PC-9 (cell line): ENCODE results near the gene NPBWR2. TPM values are rescaled to one million over a fixed set of nuclear protein-coding genes. Genes with fewer than 3 reads are reported as not detected.

Source experiments
- BruUV-seq: library from RNA; stranded (reverse); fragments of 400-500 nt; replicated peaks from 2 replicates; lab custom pipeline; 2021; lab: Mats Ljungman, UMichigan
- CTCF ChIA-PET: fragments of 300-600 bp; sonication (Branson Sonifier 250); formaldehyde crosslinking; loops from one replicate; lab custom pipeline; 2022; ENCODE audit warnings: antibody characterized with exemption; lab: Charles Lee
- POLR2A ChIA-PET: fragments of 300-600 bp; sonication (Branson Sonifier 250); formaldehyde crosslinking; loops from one replicate; lab custom pipeline; 2022; ENCODE audit warnings: antibody characterized with exemption; ENCODE audit not compliant: unreplicated experiment; lab: Charles Lee
- DNase-seq, 2 experiments: peaks; one replicate each; pipeline versions ENCODE4 v3.0.0 to v3.0.0-alpha.2; 2015 to 2022; ENCODE audit warnings: mixed read lengths in 1 of 2
- H2AFZ ChIP-seq: fragments of 200-600 bp; sonication (generic); 2 replicates; pipeline ENCODE4 v1.8.1; 2017; ENCODE audit warnings: antibody characterized with exemption
- H3F3A ChIP-seq: fragments of 200-600 bp; sonication (generic); 2 replicates; pipeline ENCODE4 v1.8.1; 2017; ENCODE audit warnings: antibody characterized with exemption, mild to moderate bottlenecking, low read depth; ENCODE audit not compliant: insufficient read depth
- H3K27ac ChIP-seq: fragments of 200-600 bp; sonication (generic); 2 replicates; pipeline ENCODE4 v1.6.1; 2016; ENCODE audit warnings: mixed run types
- H3K27me3 ChIP-seq: fragments of 200-600 bp; sonication (generic); 2 replicates; pipeline ENCODE4 v1.6.1; 2016; ENCODE audit warnings: low read depth, mixed run types; ENCODE audit not compliant: insufficient read depth
- H3K36me3 ChIP-seq: fragments of 200-600 bp; sonication (generic); 2 replicates; pipeline ENCODE4 v1.6.1; 2016; ENCODE audit warnings: low read depth, mixed run types
- H3K4me1 ChIP-seq: fragments of 200-600 bp; sonication (generic); replicated peaks from 2 replicates; pipeline ENCODE4 v1.6.1; 2016; ENCODE audit warnings: mixed run types; ENCODE audit not compliant: insufficient read depth
- H3K4me2 ChIP-seq: fragments of 200-600 bp; sonication (generic); 2 replicates; pipeline ENCODE4 v1.6.1; 2017; ENCODE audit warnings: mixed run types
- H3K4me3 ChIP-seq: fragments of 200-600 bp; sonication (generic); 2 replicates; pipeline ENCODE4 v1.6.1; 2016; ENCODE audit warnings: mixed run types
- H3K79me2 ChIP-seq: fragments of 200-600 bp; sonication (generic); 2 replicates; pipeline ENCODE4 v1.6.1; 2017; ENCODE audit warnings: low read depth, mixed run types
- H3K9me2 ChIP-seq: fragments of 200-600 bp; sonication (generic); 2 replicates; pipeline ENCODE4 v1.8.1; 2017; ENCODE audit warnings: mild to moderate bottlenecking; ENCODE audit not compliant: insufficient read depth
- H3K9me3 ChIP-seq: fragments of 200-600 bp; sonication (generic); 2 replicates; pipeline ENCODE4 v1.8.1; 2016; ENCODE audit warnings: low read depth; ENCODE audit not compliant: insufficient read depth
- H4K20me1 ChIP-seq: fragments of 200-600 bp; sonication (generic); 2 replicates; pipeline ENCODE4 v1.8.1; 2017; ENCODE audit not compliant: insufficient read depth
- EZH2 ChIP-seq: fragments of 200-600 bp; sonication (generic); IDR thresholded peaks from 2 replicates; pipeline ENCODE4 v1.8.0; 2017; ENCODE audit warnings: antibody characterized with exemption, low read depth
- intact Hi-C: fragments of 100-400 bp; cut with micrococcal nuclease; formaldehyde crosslinking; loops from one replicate; pipeline ENCODE4 v1.10.0; 2022; ENCODE audit not compliant: unreplicated experiment
- total RNA-seq: library from RNA; stranded (reverse); gene quantifications from 2 replicates; pipeline ENCODE4 v1.2.3, GENCODE V29; 2021
- TF ChIP-seq, protein P1 (sequence below): fragments of 200-600 bp; sonication (generic); conservative IDR thresholded peaks from 2 replicates; pipeline ENCODE4 v1.6.1; 2017; ENCODE audit warnings: mixed run types, antibody characterized with exemption, mild to moderate bottlenecking, moderate library complexity

The NPBWR2 gene
- total RNA-seq, 1 experiment from 2014 or later = not detected

DNA sequence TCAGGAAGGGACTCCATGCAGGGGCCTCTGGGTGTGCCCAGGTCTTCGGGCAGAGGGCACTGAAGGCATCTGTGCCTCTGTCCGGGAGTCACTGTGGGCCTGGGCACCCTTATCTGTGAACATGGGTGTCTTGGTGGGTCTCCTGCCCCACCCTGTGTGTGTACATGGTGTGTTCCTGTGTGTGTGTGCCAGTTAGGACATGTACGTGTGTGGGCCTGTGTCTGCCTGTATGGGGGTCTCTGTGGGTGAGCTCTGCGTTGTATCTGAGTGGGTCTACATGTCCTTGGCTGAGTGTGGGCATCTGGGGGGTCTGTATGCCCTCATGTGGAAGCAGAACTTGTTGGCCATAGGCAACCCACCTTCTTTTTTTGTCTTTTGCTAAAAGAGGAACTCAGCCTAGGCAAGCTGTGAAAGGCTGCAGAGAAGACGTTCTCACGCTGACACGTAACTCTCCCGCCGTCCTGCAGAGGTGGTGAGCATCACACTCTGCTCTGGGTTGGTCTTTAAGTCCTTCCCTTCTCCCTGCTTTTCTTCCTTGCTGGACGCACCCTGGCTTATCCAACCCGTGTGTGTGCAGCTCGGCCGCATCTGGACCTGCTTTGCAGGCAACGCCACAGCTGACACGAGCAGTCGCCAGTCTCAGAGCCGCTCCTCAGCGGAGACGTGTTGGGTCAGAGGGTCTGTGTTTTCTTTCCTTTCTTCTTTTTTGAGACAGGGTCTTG is 532 bp upstream of the NPBWR2 start:
- ChIA-PET CTCF (no interaction called here), POLR2A (no interaction called here)
- no TSS peak for BruUV-seq
- Histone ChIP-seq H3K27me3 (peaks cover 93% of the 10 kb centered on the region), H3K4me1 (no peaks in the 10 kb centered on the region), H2AFZ (no peak overlapping the region), H3K27ac (no peak overlapping the region), H4K20me1 (no peaks in the 10 kb centered on the region; the same call in 1 of the 2 replicates), H3F3A (no peaks in the 10 kb centered on the region), H3K4me3 (no peak overlapping the region), H3K36me3 (no peaks in the 10 kb centered on the region), H3K79me2 (no peaks in the 10 kb centered on the region), H3K9me3 (no peaks in the 10 kb centered on the region), H3K9me2 (no peaks in the 10 kb centered on the region), H3K4me2 (no peak overlapping the region)
- intact Hi-C loops = no loop called here
- TF ChIP-seq, protein P1, sequence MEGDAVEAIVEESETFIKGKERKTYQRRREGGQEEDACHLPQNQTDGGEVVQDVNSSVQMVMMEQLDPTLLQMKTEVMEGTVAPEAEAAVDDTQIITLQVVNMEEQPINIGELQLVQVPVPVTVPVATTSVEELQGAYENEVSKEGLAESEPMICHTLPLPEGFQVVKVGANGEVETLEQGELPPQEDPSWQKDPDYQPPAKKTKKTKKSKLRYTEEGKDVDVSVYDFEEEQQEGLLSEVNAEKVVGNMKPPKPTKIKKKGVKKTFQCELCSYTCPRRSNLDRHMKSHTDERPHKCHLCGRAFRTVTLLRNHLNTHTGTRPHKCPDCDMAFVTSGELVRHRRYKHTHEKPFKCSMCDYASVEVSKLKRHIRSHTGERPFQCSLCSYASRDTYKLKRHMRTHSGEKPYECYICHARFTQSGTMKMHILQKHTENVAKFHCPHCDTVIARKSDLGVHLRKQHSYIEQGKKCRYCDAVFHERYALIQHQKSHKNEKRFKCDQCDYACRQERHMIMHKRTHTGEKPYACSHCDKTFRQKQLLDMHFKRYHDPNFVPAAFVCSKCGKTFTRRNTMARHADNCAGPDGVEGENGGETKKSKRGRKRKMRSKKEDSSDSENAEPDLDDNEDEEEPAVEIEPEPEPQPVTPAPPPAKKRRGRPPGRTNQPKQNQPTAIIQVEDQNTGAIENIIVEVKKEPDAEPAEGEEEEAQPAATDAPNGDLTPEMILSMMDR = no peak
- TF ChIP-seq EZH2 = no peak
- DNase-seq = peak in 1 of 2 experiments; percentile 13

DNA sequence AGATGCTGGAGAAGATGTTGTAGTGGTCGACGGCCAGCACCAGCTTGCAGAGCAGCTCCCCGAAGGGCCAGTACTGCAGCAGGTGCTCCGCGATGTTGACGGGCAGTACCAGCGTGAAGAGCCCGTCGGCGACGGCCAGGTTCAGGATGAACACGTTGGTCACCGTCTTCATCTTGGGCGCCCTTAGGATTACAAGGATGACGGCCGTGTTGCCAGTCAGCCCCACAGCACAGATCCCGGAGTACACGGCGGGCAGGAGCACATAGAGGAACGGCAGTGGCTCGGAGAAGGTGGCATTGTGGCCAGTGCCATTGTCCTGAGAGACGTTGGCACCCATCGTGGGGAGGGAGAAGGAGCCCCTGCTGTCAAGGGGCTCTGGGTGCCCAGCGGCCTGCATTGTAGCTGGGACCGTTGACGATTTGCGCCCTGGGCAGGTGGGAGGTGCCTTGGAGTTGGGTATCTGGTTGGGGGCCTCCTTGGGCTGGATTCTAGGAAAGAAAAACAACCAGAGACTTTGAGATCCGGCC is 867 bp downstream of the NPBWR2 start:
- ChIA-PET CTCF (no interaction called here), POLR2A (interaction anchor here (0.6 kb wide), 1 partner anchor 28 kb away, joined by 4 read pairs; no protein-coding TSS in a partner anchor)
- Histone ChIP-seq H3K4me3 (no peak overlapping the region), H3K36me3 (no peaks in the 10 kb centered on the region), H3K27me3 (peaks cover 93% of the 10 kb centered on the region), H3K4me2 (no peak overlapping the region), H3F3A (no peaks in the 10 kb centered on the region), H3K9me2 (no peaks in the 10 kb centered on the region), H3K27ac (no peak overlapping the region), H2AFZ (no peak overlapping the region), H4K20me1 (no peaks in the 10 kb centered on the region; the same call in 1 of the 2 replicates), H3K79me2 (no peaks in the 10 kb centered on the region), H3K4me1 (no peaks in the 10 kb centered on the region), H3K9me3 (no peaks in the 10 kb centered on the region)
- intact Hi-C loops = no loop called here
- TF ChIP-seq, protein P1 = no peak
- TF ChIP-seq EZH2 = no peak
- no peak for DNase-seq
- no TSS peak for BruUV-seq

DNA sequence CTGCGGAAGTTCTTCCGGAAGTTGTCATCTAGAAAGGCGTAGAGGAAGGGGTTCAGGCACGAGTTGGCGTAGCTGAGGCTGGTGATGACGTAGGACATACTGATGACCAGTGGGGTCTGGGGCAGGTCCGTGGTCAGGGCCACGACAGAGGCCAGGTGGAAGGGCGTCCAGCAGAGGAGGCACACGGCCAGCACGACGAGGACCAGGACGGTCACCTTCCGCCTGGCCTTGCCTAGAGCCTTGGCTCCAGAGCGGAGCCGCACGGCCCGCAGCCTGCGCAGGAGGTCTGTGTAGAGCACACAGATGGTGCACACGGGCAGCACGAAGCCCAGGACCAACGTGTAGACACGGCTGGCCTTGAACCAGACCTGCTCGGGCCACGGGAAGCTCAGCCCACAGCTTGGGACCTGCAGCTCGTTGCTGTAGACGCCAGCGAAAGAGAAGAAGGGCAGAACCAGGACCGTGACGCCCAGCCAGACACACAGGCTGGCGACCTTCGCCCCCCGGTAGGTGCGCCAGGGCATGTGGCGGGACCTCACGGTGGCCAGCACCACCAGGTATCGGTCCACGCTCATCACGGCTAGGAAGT is 1.4 kb downstream of the NPBWR2 start:
- no peaks in the 10 kb centered on the region for H3K9me3 ChIP-seq
- CTCF ChIA-PET = no interaction called here
- no peaks in the 10 kb centered on the region for H3K4me1 ChIP-seq
- H4K20me1 ChIP-seq = no peaks in the 10 kb centered on the region; the same call in 1 of the 2 replicates
- no peaks in the 10 kb centered on the region for H3F3A ChIP-seq
- no peaks in the 10 kb centered on the region for H3K36me3 ChIP-seq
- peak in 1 of 2 experiments; percentile 32 for DNase-seq
- POLR2A ChIA-PET = interaction anchor here (0.6 kb wide), 1 partner anchor 28 kb away, joined by 4 read pairs; no protein-coding TSS in a partner anchor
- H3K27ac ChIP-seq = no peak overlapping the region
- no peaks in the 10 kb centered on the region for H3K79me2 ChIP-seq
- no TSS peak for BruUV-seq
- no peak overlapping the region for H3K4me3 ChIP-seq
- peaks cover 96% of the 10 kb centered on the region for H3K27me3 ChIP-seq
- H2AFZ ChIP-seq = no peak overlapping the region
- intact Hi-C loops = no loop called here
- no peaks in the 10 kb centered on the region for H3K9me2 ChIP-seq
- TF ChIP-seq, protein P1 = no peak
- TF ChIP-seq EZH2 = no peak
- no peak overlapping the region for H3K4me2 ChIP-seq
